Nucleus accumbens (tissue), 56 donors: ENCODE measurements around the gene STXBP5L.
"Not testable (repeated sequence)": the region's sequence is repeated elsewhere in the genome, so short reads cannot be mapped to it uniquely, and the experiment has no call there.

Experiments used
- DNase-seq, 56 donors: peaks; one replicate each; lab custom pipeline; 2025; lab: John Stamatoyannopoulos, UW

STXBP5L gene

GRCh38 chr3:120908030-120908794 is at the start of gene STXBP5L:
STXBP5L (plus strand) TSS chr3:120908205; CDS start chr3:120909579, 1,374 bp downstream.
- peak in 51 of 56 donors; percentile 19 to 96 (median 78) for DNase-seq

GRCh38 chr3:120858521-120858920 is 49.5 kb upstream of the STXBP5L start:
- no peak for DNase-seq

GRCh38 chr3:120864541-120864940 is 43.5 kb upstream of the STXBP5L start:
- no peak for DNase-seq

GRCh38 chr3:120875507-120875906 is 32.5 kb upstream of the STXBP5L start:
- DNase-seq, result no peak

- no peak for DNase-seq
Measured at GRCh38 chr3:120875989-120876388, 32.0 kb upstream of the STXBP5L start.

GRCh38 chr3:120879411-120879810 is 28.6 kb upstream of the STXBP5L start:
- DNase-seq, result no peak

- no peak for DNase-seq
Measured at GRCh38 chr3:120892921-120893320, 15.1 kb upstream of the STXBP5L start.

GRCh38 chr3:120894316-120895057 is 13.5 kb upstream of the STXBP5L start:
- no peak for DNase-seq

- DNase-seq, result not testable (repeated sequence)
Measured at GRCh38 chr3:120901716-120902115, 6.3 kb upstream of the STXBP5L start.

GRCh38 chr3:120903221-120903620 is 4.8 kb upstream of the STXBP5L start:
- no peak for DNase-seq

- DNase-seq, result peak in 6 of 56 donors; percentile 35 to 86 (median 70)
Measured at GRCh38 chr3:120907659-120908029, 361 bp upstream of the STXBP5L start.

GRCh38 chr3:120908795-120909601 is 993 bp downstream of the STXBP5L start:
- DNase-seq, result peak in 17 of 56 donors; percentile 1 to 39 (median 19)

- peak in 6 of 56 donors; percentile 0 to 7 (median 1) for DNase-seq
Measured at GRCh38 chr3:120909602-120909878, 1.5 kb downstream of the STXBP5L start.

- DNase-seq, result no peak
Measured at GRCh38 chr3:120926146-120926545, 18.1 kb downstream of the STXBP5L start.

GRCh38 chr3:120928991-120929390 is 21.0 kb downstream of the STXBP5L start:
- DNase-seq, result no peak

GRCh38 chr3:120931593-120931992 is 23.6 kb downstream of the STXBP5L start:
- no peak for DNase-seq

GRCh38 chr3:120956143-120956542 is 48.1 kb downstream of the STXBP5L start:
- no peak for DNase-seq

GRCh38 chr3:120982608-120983320 is 74.8 kb downstream of the STXBP5L start:
- DNase-seq, result no peak

- no peak for DNase-seq
Measured at GRCh38 chr3:120983321-120983665, 75.3 kb downstream of the STXBP5L start.

- no peak for DNase-seq
Measured at GRCh38 chr3:120983841-120984240, 75.8 kb downstream of the STXBP5L start.

GRCh38 chr3:120985242-120985641 is 77.2 kb downstream of the STXBP5L start:
- DNase-seq, result no peak
